Measurements from ENCODE around the gene UROC1. TPM values are rescaled to one million over a fixed set of nuclear protein-coding genes. Genes with fewer than 3 reads are reported as not detected.

UROC1 gene
- total and polyA plus RNA-seq, 2 of the 13 experiments (the other 11 are each of a cell fraction or from before 2014, with no cell fraction given) = 0.71 to 1.3 TPM

DNA sequence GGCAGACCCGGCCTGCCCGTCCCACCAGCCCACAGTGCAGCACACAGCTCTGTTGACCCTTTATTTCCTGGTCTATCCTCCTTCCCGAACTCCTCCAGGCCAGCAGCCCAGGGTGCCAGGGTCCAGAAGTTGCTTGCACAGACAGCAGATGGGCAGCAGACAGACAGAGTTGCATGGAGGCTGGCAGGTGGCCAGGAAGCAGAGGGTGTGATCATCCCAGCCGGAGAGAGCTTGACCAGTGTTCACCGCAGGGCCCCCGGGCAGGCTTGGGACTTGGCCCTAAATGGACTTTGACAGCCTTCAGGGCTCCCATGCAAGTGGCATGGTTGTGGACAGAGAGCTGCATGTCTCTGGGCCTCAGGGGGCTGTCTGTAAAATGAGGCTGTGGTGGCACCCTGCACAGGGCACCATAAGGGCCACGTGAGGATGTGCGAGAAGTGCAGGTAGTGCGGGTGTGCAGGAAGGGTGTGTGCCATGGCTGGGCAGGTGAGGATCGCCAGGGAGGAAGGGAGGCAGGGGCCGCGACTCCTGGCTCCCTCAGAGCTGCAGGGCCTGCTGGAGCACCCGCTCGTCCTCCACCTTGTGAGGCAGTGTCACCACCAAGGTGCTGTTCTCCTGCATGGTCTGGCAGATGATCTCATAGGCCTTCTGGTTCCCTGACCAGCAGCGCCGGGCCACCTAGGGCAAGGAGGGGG is 35.6 kb downstream of the UROC1 start (continued):
- TF ChIP-seq, protein P1, sequence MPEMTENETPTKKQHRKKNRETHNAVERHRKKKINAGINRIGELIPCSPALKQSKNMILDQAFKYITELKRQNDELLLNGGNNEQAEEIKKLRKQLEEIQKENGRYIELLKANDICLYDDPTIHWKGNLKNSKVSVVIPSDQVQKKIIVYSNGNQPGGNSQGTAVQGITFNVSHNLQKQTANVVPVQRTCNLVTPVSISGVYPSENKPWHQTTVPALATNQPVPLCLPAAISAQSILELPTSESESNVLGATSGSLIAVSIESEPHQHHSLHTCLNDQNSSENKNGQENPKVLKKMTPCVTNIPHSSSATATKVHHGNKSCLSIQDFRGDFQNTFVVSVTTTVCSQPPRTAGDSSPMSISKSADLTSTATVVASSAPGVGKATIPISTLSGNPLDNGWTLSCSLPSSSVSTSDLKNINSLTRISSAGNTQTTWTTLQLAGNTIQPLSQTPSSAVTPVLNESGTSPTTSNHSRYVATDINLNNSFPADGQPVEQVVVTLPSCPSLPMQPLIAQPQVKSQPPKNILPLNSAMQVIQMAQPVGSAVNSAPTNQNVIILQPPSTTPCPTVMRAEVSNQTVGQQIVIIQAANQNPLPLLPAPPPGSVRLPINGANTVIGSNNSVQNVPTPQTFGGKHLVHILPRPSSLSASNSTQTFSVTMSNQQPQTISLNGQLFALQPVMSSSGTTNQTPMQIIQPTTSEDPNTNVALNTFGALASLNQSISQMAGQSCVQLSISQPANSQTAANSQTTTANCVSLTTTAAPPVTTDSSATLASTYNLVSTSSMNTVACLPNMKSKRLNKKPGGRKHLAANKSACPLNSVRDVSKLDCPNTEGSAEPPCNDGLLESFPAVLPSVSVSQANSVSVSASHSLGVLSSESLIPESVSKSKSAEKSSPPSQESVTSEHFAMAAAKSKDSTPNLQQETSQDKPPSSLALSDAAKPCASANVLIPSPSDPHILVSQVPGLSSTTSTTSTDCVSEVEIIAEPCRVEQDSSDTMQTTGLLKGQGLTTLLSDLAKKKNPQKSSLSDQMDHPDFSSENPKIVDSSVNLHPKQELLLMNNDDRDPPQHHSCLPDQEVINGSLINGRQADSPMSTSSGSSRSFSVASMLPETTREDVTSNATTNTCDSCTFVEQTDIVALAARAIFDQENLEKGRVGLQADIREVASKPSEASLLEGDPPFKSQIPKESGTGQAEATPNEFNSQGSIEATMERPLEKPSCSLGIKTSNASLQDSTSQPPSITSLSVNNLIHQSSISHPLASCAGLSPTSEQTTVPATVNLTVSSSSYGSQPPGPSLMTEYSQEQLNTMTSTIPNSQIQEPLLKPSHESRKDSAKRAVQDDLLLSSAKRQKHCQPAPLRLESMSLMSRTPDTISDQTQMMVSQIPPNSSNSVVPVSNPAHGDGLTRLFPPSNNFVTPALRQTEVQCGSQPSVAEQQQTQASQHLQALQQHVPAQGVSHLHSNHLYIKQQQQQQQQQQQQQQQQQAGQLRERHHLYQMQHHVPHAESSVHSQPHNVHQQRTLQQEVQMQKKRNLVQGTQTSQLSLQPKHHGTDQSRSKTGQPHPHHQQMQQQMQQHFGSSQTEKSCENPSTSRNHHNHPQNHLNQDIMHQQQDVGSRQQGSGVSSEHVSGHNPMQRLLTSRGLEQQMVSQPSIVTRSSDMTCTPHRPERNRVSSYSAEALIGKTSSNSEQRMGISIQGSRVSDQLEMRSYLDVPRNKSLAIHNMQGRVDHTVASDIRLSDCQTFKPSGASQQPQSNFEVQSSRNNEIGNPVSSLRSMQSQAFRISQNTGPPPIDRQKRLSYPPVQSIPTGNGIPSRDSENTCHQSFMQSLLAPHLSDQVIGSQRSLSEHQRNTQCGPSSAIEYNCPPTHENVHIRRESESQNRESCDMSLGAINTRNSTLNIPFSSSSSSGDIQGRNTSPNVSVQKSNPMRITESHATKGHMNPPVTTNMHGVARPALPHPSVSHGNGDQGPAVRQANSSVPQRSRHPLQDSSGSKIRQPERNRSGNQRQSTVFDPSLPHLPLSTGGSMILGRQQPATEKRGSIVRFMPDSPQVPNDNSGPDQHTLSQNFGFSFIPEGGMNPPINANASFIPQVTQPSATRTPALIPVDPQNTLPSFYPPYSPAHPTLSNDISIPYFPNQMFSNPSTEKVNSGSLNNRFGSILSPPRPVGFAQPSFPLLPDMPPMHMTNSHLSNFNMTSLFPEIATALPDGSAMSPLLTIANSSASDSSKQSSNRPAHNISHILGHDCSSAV (CRISPR knock-in tag; IDR thresholded peaks at IDR 0.05; ENCODE audit: borderline replicate concordance) = no peak
- TF ChIP-seq, protein P2, sequence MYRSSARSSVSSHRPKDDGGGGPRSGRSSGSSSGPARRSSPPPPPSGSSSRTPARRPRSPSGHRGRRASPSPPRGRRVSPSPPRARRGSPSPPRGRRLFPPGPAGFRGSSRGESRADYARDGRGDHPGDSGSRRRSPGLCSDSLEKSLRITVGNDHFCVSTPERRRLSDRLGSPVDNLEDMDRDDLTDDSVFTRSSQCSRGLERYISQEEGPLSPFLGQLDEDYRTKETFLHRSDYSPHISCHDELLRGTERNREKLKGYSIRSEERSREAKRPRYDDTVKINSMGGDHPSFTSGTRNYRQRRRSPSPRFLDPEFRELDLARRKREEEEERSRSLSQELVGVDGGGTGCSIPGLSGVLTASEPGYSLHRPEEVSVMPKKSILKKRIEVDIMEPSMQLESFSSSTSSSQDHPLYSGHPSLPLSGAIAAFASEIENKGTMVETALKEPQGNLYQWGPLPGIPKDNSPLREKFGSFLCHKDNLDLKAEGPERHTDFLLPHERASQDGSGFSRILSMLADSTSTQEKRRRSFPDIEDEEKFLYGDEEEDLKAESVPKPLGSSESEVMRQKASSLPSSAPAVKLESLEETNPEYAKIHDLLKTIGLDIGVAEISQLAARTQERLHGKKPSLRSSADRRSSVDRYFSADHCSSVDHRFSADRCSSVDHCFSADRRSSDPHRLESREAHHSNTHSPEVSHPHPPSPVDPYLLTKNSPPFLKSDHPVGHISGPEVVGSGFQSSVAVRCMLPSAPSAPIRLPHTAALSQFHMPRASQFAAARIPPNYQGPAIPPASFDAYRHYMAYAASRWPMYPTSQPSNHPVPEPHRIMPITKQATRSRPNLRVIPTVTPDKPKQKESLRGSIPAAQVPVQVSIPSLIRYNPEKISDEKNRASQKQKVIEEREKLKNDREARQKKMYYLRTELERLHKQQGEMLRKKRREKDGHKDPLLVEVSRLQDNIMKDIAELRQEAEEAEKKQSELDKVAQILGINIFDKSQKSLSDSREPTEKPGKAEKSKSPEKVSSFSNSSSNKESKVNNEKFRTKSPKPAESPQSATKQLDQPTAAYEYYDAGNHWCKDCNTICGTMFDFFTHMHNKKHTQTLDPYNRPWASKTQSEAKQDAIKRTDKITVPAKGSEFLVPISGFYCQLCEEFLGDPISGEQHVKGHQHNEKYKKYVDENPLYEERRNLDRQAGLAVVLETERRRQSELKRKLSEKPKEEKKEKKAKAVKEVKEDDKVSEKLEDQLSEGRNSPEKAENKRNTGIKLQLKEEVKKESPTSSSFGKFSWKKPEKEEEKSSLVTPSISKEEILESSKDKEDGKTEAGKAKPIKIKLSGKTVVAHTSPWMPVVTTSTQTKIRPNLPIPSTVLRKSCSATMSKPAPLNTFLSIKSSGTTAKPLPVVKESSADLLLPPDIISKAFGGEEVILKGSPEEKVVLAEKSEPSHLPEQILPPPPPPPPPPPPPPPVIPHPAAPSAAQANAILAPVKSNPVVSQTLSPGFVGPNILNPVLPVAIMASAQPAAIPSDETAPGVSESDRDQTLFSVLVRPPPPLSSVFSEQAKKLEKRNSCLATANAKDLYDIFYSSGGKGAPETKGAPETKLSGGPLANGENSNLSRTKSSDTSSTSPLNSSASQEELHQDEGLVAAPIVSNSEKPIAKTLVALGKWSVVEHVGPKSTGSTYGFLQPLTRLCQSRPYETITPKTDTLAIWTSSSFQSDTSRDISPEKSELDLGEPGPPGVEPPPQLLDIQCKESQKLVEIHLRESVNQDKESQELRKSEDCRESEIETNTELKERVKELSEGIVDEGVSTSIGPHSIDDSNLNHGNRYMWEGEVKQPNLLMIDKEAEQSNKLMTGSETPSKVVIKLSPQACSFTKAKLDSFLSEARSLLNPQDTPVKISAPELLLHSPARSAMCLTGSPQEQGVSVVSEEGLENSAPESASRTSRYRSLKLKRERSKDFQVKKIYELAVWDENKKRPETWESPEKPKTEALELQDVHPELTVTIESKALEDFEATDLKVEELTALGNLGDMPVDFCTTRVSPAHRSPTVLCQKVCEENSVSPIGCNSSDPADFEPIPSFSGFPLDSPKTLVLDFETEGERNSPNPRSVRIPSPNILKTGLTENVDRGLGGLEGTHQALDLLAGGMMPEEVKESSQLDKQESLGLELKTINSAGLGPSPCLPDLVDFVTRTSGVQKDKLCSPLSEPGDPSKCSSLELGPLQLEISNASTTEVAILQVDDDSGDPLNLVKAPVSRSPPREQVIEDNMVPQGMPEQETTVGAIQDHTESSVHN (CRISPR knock-in tag; IDR thresholded peaks at IDR 0.05) = no peak
- TF ChIP-seq MEF2D (CRISPR knock-in tag; IDR thresholded peaks at IDR 0.05) (no peak), RXRA (CRISPR knock-in tag; IDR thresholded peaks at IDR 0.05) (no peak), ZNF549 (CRISPR knock-in tag; IDR thresholded peaks at IDR 0.05) (no peak), NFKBIZ (CRISPR knock-in tag; IDR thresholded peaks at IDR 0.05) (no peak), ZNF564 (CRISPR knock-in tag; IDR thresholded peaks at IDR 0.05) (no peak), CENPT (CRISPR knock-in tag; IDR thresholded peaks at IDR 0.05; ENCODE audit: low read depth) (0 out of 2 replicates have a peak, but pooled peaks have one; percentile 54), AKAP8 (CRISPR knock-in tag; IDR thresholded peaks at IDR 0.05) (no peak), ZNF772 (CRISPR knock-in tag; IDR thresholded peaks at IDR 0.05) (peak; percentile 24; the same call in 1 of the 2 replicates), CHD2 (IDR thresholded peaks at IDR 0.05; ENCODE audit: low read depth, low read length) (no peak)
